Caco-2 (cell line): ENCODE data around the gene SGMS2. TPM values are rescaled to one million over a fixed set of nuclear protein-coding genes. Genes with fewer than 3 reads are reported as not detected.

Experiments
- BruUV-seq: library from RNA; stranded (reverse); fragments of 400-500 nt; replicated peaks from 2 replicates; lab custom pipeline; 2021; lab: Mats Ljungman, UMichigan
- CTCF ChIA-PET: fragments of 300-600 bp; sonication (Branson Sonifier 250); formaldehyde crosslinking; loops from one replicate; lab custom pipeline; 2022; ENCODE audit warnings: antibody characterized with exemption; lab: Charles Lee
- POLR2A ChIA-PET: fragments of 300-600 bp; sonication (Branson Sonifier 250); formaldehyde crosslinking; loops from one replicate; lab custom pipeline; 2022; ENCODE audit warnings: antibody characterized with exemption; lab: Charles Lee
- DNase-seq, 2 experiments: peaks; one replicate each; pipeline versions ENCODE4 v3.0.0 to v3.0.0-alpha.2; 2020 to 2022
- H3K27me3 ChIP-seq: replicated peaks from 2 replicates; pipeline ENCODE4 v1.6.0; 2011; ENCODE audit warnings: low read length; ENCODE audit not compliant: control insufficient read depth, insufficient read depth
- H3K36me3 ChIP-seq: 2 replicates; pipeline ENCODE4 v1.5.1; 2011; ENCODE audit warnings: low read length; ENCODE audit not compliant: control insufficient read depth, insufficient read depth
- H3K4me1 ChIP-seq: fragments of 250-450 bp; sonication (Bioruptor Pico); 2 replicates; pipeline ENCODE4 v1.5.1; 2020; ENCODE audit warnings: mild to moderate bottlenecking
- H3K4me3 ChIP-seq: 2 replicates; pipeline ENCODE4 v1.5.1; 2011; ENCODE audit warnings: low read depth, mild to moderate bottlenecking, control low read depth, low read length
- H3K9me3 ChIP-seq: fragments of 250-450 bp; sonication (Bioruptor Pico); 2 replicates; pipeline ENCODE4 v1.5.1; 2020; ENCODE audit warnings: mild to moderate bottlenecking, moderate library complexity
- H3K27ac Mint-ChIP-seq: one replicate; pipeline ENCODE4 v1.8.0; 2022; ENCODE audit warnings: mixed read lengths; ENCODE audit not compliant: unreplicated experiment
- H3K27me3 Mint-ChIP-seq: one replicate; pipeline ENCODE4 v1.8.0; 2022; ENCODE audit warnings: mixed read lengths; ENCODE audit not compliant: insufficient read depth, unreplicated experiment
- H3K36me3 Mint-ChIP-seq: one replicate; pipeline ENCODE4 v1.8.0; 2022; ENCODE audit warnings: mild to moderate bottlenecking, mixed read lengths; ENCODE audit not compliant: insufficient read depth, unreplicated experiment
- H3K4me1 Mint-ChIP-seq: one replicate; pipeline ENCODE4 v1.8.0; 2022; ENCODE audit warnings: low read depth, mixed read lengths; ENCODE audit not compliant: unreplicated experiment
- H3K4me3 Mint-ChIP-seq: one replicate; pipeline ENCODE4 v1.8.0; 2022; ENCODE audit warnings: mild to moderate bottlenecking, moderate library complexity, mixed read lengths; ENCODE audit not compliant: unreplicated experiment
- H3K9me3 Mint-ChIP-seq: one replicate; pipeline ENCODE4 v1.8.0; 2022; ENCODE audit warnings: mixed read lengths; ENCODE audit not compliant: unreplicated experiment
- CTCF ChIP-seq, 2 experiments: fragments of 200-600 bp in 1 of 2; IDR thresholded peaks; 1 replicate in 1 of 2; 2 replicates in 1 of 2; pipeline versions ENCODE4 v1.5.1 to v1.8.0; 2011 to 2022; ENCODE audit warnings: antibody characterized with exemption in 1 of 2, control low read depth in 1 of 2, inconsistent platforms in 1 of 2, low read depth in 1 of 2, low read length in 1 of 2, mild to moderate bottlenecking in 1 of 2, moderate library complexity in 1 of 2; ENCODE audit not compliant: insufficient read depth in 1 of 2, severe bottlenecking in 1 of 2, unreplicated experiment in 1 of 2
- intact Hi-C: fragments of 100-400 bp; cut with micrococcal nuclease; formaldehyde crosslinking; loops from one replicate; pipeline ENCODE4 v1.10.0; 2022; ENCODE audit not compliant: unreplicated experiment
- total RNA-seq: library from RNA; stranded (reverse); gene quantifications from 2 replicates; pipeline ENCODE4 v1.2.3, GENCODE V29; 2022

SGMS2 gene
- total RNA-seq, 1 experiment from 2014 or later, result 3.4 TPM

GRCh38 chr4:107894138-107894603, 69.4 kb downstream of the SGMS2 start:
- no peaks in the 10 kb centered on the region for H3K36me3 ChIP-seq

GRCh38 chr4:107896158-107896645, 71.5 kb downstream of the SGMS2 start:
- intact Hi-C loops, result no loop called here

More at GRCh38 chr4:107894138-107894603, 69.4 kb downstream of the SGMS2 start:
- POLR2A ChIA-PET, result no interaction called here
- Mint-ChIP-seq H3K27ac (no peak overlapping the region), H3K4me3 (no peak overlapping the region), H3K36me3 (no peaks in the 10 kb centered on the region), H3K9me3 (peaks cover 21% of the 10 kb centered on the region), H3K27me3 (no peaks in the 10 kb centered on the region), H3K4me1 (no peaks in the 10 kb centered on the region)
- intact Hi-C loops, result no loop called here
- Histone ChIP-seq H3K9me3 (peaks cover 8% of the 10 kb centered on the region), H3K4me3 (no peak overlapping the region), H3K4me1 (peaks cover 5% of the 10 kb centered on the region; the same call in 1 of the 2 replicates), H3K27me3 (no peaks in the 10 kb centered on the region)
- no peak for DNase-seq
- CTCF ChIA-PET, result no interaction called here
- no TSS peak for BruUV-seq
- TF ChIP-seq CTCF (IDR thresholded peaks at IDR 0.05; ENCODE audit: insufficient read depth in 1 of 2, low read depth in 1 of 2, low read length in 1 of 2, severe bottlenecking in 1 of 2, unreplicated experiment in 1 of 2), result no peak

GRCh38 chr4:107896646-107897045, 71.9 kb downstream of the SGMS2 start:
- Mint-ChIP-seq H3K4me3 (no peak overlapping the region), H3K27ac (no peak overlapping the region), H3K27me3 (no peaks in the 10 kb centered on the region), H3K9me3 (peaks cover 1% of the 10 kb centered on the region), H3K4me1 (no peaks in the 10 kb centered on the region), H3K36me3 (no peaks in the 10 kb centered on the region)
- no peak for DNase-seq
- H3K4me3 ChIP-seq, result no peak overlapping the region
- peaks cover 5% of the 10 kb centered on the region; the same call in 1 of the 2 replicates for H3K4me1 ChIP-seq
- TF ChIP-seq CTCF (IDR thresholded peaks at IDR 0.05; ENCODE audit: insufficient read depth in 1 of 2, low read depth in 1 of 2, low read length in 1 of 2, severe bottlenecking in 1 of 2, unreplicated experiment in 1 of 2), result no peak
- intact Hi-C loops, result no loop called here
- no peaks in the 10 kb centered on the region for H3K27me3 ChIP-seq
- no peaks in the 10 kb centered on the region for H3K9me3 ChIP-seq
- H3K36me3 ChIP-seq, result no peaks in the 10 kb centered on the region
- BruUV-seq, result no TSS peak
- ChIA-PET CTCF (no interaction called here), POLR2A (no interaction called here)

More at GRCh38 chr4:107896158-107896645, 71.5 kb downstream of the SGMS2 start:
- Histone ChIP-seq H3K4me1 (peaks cover 5% of the 10 kb centered on the region; the same call in 1 of the 2 replicates), H3K9me3 (no peaks in the 10 kb centered on the region), H3K36me3 (no peaks in the 10 kb centered on the region), H3K4me3 (no peak overlapping the region), H3K27me3 (no peaks in the 10 kb centered on the region)
- Mint-ChIP-seq H3K27me3 (no peaks in the 10 kb centered on the region), H3K4me3 (no peak overlapping the region), H3K9me3 (peaks cover 6% of the 10 kb centered on the region), H3K4me1 (no peaks in the 10 kb centered on the region), H3K36me3 (no peaks in the 10 kb centered on the region), H3K27ac (no peak overlapping the region)
- TF ChIP-seq CTCF (IDR thresholded peaks at IDR 0.05; ENCODE audit: insufficient read depth in 1 of 2, low read depth in 1 of 2, low read length in 1 of 2, severe bottlenecking in 1 of 2, unreplicated experiment in 1 of 2), result no peak
- BruUV-seq, result no TSS peak
- no peak for DNase-seq
- CTCF ChIA-PET, result no interaction called here
- POLR2A ChIA-PET, result no interaction called here
